HG02588 (cell line): ENCODE measurements around the gene ANTXR2.

ENCODE experiments used
- ATAC-seq: cut with Tn5 transposase; IDR thresholded peaks from one replicate; pipeline ENCODE4 v1.9.1; 2021; ENCODE audit warnings: mild to moderate bottlenecking, moderate library complexity; ENCODE audit not compliant: unreplicated experiment

The ANTXR2 gene

DNA sequence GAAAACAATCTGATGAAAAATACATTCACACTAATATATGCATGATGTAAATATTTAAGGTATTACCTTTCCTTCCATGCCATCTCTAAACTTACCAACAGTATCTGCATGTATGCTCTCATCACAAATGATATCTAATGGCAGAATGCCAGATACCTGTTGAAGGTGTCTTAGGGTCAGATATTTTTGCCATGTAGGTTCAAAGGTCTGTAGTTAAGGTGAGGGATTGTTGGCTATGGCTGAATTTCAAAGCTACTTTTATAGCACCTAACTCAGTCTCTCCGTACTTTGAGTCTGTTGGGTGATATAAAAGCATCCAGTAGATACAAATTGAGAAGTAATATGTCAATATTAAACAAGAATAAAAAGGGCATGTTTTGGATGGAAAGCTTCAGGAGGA is 19.8 kb upstream of the ANTXR2 start:
- no peak for ATAC-seq

DNA sequence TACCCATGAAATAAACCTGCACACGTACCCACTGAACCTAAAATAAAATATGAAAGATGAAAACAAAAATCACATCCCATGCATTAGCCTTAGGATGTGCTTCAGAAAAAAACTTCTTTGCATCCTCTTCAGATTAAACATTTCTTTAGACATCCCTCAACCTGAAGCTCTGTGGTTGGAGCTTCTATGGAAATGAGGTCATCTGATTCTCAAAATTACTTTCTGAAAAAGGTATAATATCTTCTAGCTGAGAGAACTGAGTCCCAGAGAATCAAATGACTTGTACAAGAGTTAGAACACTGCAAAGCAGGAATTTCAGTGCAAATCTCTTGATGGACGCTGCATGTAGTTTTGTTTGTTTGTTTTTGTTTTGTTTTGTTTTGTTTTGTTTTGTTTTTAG is 19.1 kb upstream of the ANTXR2 start:
- ATAC-seq, result no peak

DNA sequence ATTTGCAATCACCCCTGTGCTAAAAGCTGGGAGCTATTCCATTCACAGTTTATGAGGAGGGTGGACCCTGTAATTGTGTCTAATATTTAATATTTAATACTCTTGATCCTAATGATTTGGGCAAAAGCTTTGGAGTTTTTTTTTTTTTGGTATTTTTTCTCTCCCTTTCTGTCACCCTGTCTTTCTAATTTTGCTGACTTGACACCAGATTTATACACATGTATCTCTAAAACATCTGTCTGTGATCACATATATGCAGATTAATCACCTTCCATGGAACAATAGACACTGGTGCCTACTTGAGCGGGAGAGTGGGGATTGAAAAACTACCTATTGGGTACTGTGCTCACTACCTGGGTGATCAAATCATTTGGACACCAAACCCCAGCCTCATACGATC is 18.7 kb upstream of the ANTXR2 start:
- ATAC-seq, result no peak

- no peak for ATAC-seq
Measured at GRCh38 chr4:80091184-80091583, 18.2 kb upstream of the ANTXR2 start.

DNA sequence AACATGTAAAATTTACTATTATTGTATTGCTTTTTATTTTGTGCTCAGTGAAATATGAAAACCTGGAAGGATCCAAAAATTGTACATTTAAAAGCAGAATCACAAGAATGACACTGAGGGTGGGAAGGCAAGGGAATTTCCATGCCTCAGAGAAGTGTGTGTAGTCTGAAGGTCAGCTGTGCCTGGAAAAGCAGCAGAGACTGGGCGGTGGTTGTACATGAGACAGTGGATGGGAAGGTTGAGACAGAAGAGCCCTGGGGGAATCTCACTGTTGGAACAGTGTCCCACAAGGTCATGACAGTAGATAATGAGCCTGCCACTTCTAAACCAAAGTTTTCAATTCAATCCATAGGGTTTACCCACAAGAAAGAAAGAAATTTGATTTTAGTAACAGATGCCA is 17.1 kb upstream of the ANTXR2 start:
- no peak for ATAC-seq

GRCh38 chr4:80088471-80088870 is 15.4 kb upstream of the ANTXR2 start:
- no peak for ATAC-seq

DNA sequence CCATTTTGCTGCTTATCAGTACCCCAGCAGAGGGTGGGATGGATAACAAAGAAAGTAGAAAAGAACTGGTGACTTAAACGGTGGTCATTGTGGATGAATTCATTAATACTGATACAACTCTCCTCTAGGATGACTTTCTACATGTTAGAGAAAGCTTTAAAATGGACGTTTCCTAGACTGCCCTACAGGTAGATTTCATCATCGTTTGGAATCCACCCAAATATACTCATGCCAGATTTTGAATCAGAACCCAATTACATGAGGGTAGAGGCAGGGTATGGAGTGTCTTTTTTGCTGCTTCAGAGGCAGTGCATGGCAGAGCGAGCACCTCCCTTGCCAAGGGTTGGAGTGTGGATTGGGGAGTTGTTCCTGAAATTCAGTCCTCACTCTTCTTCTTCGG is 13.3 kb upstream of the ANTXR2 start:
- no peak for ATAC-seq

DNA sequence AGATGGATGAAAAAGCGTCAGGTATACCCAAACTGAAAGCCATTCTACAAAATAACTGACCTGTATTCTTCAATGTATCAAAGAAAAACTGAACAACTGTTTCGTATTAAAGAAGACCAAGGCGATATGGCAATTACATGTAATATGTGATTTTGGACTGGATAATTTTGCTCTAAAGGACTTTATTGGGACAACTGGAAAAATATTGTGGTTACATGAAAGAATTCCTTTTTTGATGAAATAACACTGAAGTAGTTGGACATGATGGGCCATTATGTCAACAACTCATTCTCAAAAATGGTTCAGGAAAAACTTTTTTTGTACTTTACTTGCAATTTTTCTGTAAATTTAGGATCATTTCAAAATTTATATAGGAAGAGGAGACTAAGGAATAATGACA is 12.1 kb upstream of the ANTXR2 start:
- ATAC-seq, result no peak

DNA sequence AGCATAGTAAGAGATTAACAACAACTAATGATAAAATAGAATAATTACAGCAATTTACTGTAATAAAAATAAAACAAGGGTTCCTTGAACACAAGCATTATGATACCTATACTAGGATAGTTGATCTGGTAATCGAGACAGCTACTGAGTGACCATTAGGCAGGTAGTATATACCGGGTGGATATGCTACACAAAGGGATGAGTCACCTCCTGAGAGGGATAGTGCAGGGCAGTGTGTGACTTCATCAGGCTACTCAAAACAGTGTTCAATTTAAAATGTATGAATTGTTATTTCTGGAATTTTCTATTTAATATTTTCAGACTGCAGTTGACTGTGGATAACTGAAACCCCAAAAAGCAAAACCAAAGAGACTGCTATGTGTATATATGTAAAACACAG is 9.7 kb upstream of the ANTXR2 start:
- ATAC-seq, result no peak

GRCh38 chr4:80081566-80081965 is 8.5 kb upstream of the ANTXR2 start:
- no peak for ATAC-seq

- ATAC-seq, result no peak
Measured at GRCh38 chr4:80079255-80079923, 6.4 kb upstream of the ANTXR2 start.

DNA sequence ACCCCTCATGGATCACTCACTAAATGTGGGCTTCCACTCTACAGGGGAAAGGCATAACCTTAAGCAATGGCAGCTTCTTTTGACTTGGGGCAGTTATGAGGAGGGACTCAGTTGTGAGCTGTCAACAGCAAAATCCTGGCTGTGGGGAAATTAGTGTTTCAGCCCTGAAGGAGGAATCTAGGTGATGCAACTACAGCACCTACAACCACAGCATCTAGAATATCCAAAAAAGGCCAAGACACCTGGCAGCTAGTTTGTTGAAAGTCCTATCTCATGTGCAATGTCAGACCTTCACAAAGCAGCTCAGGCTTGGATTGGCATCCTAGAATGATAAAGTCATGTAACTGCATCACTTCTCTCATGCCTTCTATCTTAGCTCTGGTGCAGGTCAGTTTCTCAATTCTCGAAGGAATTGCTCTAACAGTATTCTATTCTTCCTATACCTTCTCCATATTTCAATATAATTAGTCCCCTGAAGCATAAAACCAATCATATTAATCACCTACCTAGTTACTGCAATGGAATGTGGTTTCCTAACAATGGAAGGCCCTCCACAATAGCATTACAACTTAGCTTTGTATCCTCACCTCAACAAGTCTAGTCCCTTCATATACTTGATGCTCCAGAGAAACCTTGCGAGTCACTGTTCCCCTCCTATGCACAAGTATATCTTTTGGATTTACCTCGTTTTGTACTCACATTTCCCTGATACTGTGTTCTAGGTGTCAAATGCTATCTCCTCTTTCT is 5.5 kb upstream of the ANTXR2 start:
- no peak for ATAC-seq

GRCh38 chr4:80077639-80078038 is 4.6 kb upstream of the ANTXR2 start:
- no peak for ATAC-seq

DNA sequence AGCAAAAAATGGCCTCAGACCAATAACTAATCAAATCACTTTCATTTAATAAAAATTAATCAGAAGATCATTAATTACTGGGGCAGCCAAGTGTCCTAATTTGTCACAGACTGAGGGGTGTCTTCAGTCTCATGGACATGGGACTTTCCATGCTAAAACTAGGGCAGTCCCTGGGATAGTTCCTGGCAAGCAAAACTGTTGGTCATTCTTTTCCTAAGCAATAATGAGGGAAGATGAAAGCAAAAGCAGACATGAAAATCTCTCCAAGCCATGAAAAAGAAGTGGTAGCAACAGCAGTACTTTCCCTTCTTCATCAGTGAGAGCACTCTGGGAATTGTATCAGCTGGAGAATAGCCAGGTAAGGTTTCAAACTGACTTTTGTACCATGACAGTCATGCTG is 3.7 kb upstream of the ANTXR2 start:
- no peak for ATAC-seq

DNA sequence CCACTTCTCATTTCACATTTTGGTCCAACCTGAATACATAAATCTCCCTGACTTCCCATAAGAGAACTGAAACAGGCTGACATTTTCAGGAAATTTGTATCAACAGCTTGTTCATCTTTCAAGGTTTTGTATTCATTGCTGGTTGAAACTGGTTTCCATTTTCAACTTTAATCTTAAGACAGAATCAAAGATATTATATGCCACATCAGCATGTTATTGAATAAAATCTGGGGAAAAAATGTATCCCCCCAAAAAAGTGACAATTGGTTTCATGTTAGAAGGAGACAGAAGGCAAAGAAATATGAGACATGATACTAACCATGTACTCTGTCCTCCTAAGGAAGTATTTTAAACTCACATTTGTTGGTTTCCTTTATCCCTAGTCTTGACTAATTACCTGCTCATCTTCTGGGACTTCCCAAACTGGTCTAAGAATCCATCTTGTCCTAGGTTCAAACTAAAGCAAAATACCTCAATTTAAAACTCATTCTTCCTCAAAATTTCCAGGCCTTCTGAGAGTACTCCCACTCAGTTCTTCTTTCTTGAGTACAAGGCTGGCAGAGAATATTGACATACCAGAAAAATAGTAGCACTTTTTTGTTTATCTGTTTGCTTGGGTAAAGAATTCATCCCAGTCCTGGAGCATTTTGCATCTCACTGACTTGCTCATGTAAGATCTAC is 3.1 kb upstream of the ANTXR2 start:
- no peak for ATAC-seq

DNA sequence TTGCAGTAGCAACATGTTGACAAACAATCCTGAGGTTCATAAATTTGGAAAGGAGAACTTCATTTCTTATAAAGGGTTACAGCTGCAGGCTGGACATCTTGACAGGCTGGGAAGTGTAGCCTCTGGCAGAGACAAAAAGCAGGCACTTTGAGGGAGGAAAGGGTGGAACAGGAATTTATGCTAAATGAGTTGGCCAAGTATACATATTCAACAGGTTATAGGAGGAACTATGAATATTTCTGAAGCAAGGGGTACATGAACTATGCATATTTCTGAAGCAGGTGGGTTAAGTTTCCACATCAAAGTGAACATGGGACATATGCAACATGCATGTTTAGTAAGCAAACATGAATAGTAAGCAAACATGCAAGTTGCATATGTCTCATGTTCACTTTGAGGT is 1.6 kb upstream of the ANTXR2 start:
- ATAC-seq, result no peak

DNA sequence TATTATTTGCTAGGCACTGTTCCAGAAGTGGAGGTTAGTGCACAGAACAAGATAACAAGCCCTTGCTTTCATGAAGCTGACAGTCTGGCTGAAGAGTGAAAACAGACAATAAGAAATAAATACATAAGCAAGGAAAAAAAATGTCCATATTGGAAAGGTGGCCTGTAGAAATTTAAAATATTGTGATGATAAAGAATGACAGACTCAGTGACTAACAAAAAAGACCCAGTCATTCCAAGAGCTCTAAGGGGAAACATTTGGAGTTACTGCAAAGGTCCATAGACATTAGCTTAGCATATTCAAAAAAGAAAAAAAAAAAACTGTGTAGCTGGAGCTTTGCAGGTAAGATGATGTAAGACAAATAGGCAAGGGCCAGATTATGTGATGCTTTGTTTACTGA is 1.0 kb upstream of the ANTXR2 start:
- no peak for ATAC-seq

- peak; percentile 47 for ATAC-seq
Measured at GRCh38 chr4:80073473-80074008, 512 bp upstream of the ANTXR2 start.

- ATAC-seq, result peak; percentile 28
Measured at GRCh38 chr4:80072228-80072743, 743 bp downstream of the ANTXR2 start.

DNA sequence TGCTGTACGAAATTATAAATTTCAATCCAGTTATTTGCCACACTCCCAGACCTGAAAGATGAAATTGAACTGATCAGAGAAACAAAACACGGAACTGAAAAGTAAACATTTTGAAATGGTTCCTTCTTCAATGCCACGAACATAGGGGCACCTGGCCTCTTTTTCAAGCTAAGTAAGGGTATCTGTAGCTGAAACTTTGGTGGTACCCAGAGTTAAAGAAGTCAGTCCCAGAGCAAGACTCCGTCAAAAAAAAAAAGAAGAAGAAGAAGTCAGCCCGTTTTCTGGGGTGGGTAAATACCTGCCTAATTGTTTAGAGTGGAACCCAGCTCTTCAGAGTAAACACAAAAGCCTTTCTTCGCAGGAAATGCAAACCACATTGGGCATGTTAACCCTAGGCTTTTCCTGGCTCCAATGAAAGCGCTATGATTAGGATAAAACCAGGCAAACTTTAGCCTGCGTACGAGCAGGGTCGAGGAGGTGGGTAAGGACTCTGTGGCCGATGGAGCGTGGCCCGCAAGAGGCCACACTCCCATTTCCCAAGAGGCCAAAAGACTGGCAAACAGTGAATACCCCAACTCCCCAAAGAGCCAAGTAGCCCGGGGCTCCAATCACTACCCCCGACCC is 1.3 kb downstream of the ANTXR2 start:
- ATAC-seq, result peak; percentile 36

- no peak for ATAC-seq
Measured at GRCh38 chr4:80070880-80071603, 2.0 kb downstream of the ANTXR2 start.
